GM12878 (cell line): ENCODE results near the gene DKC1. TPM values are rescaled to one million over a fixed set of nuclear protein-coding genes. Genes with fewer than 3 reads are reported as not detected.

ENCODE experiments used
- ATAC-seq: fragments of 200-7000 bp; cut with Tn5 transposase; 3 replicates; pipeline ENCODE4 v1.9.1; 2020; ENCODE audit warnings: mild to moderate bottlenecking, moderate library complexity
- BruUV-seq: library from RNA; stranded (reverse); fragments of 400-500 nt; replicated peaks from 2 replicates; lab custom pipeline; 2021; lab: Mats Ljungman, UMichigan
- CTCF ChIA-PET: fragments of 300-600 bp; sonication (Branson Sonifier 250); formaldehyde crosslinking; extraction: SDS; loops from one replicate; lab custom pipeline; 2021; ENCODE audit warnings: inconsistent platforms; lab: Yijun Ruan, JAX
- POLR2A ChIA-PET: fragments of 350-600 bp; formaldehyde crosslinking; extraction: SDS; loops from one replicate; lab custom pipeline; 2021; ENCODE audit warnings: inconsistent platforms; lab: Charles Lee
- RAD21 ChIA-PET: fragments of 300-600 bp; sonication (Branson Sonifier 250); formaldehyde crosslinking; loops from one replicate; lab custom pipeline; 2023; ENCODE audit warnings: antibody characterized with exemption; ENCODE audit not compliant: unreplicated experiment; lab: Charles Lee
- SMC1A ChIA-PET: fragments of 300-600 bp; sonication (Branson Sonifier 250); formaldehyde crosslinking; loops from one replicate; lab custom pipeline; 2023; ENCODE audit not compliant: unreplicated experiment, uncharacterized antibody; lab: Charles Lee
- DNase-seq: peaks from one replicate; pipeline ENCODE4 v3.0.0-alpha.2; 2011; ENCODE audit warnings: low read depth, low spot score
- FAIRE-seq: peaks from 3 replicates; lab custom pipeline; 2011; peaks lifted over from hg19 to GRCh38; lab: Jason Lieb, UNC
- H2AFZ ChIP-seq: 2 replicates; pipeline ENCODE4 v1.6.0; 2011; ENCODE audit warnings: low read depth, low read length, control low read depth; ENCODE audit not compliant: control insufficient read depth
- H3K27ac ChIP-seq: 2 replicates; pipeline ENCODE4 v1.5.1; 2011; ENCODE audit warnings: control low read depth; ENCODE audit not compliant: control insufficient read depth, insufficient read depth
- H3K27me3 ChIP-seq, 2 experiments: replicated peaks in 1 of 2; 2 replicates each; pipeline versions ENCODE4 v1.6.0 to v1.6.1; 2011; ENCODE audit warnings: low read length in 1 of 2; ENCODE audit not compliant: control insufficient read depth in 2 of 2, insufficient read depth in 2 of 2
- H3K36me3 ChIP-seq, 2 experiments: 2 replicates each; pipeline ENCODE4 v1.5.1; 2011; ENCODE audit warnings: low read length in 1 of 2; ENCODE audit not compliant: control insufficient read depth in 2 of 2, insufficient read depth in 2 of 2
- H3K4me1 ChIP-seq: 2 replicates; pipeline ENCODE4 v1.6.1; 2011; ENCODE audit warnings: mild to moderate bottlenecking, low read length, moderate library complexity, mixed read lengths; ENCODE audit not compliant: control insufficient read depth, insufficient read depth
- H3K4me2 ChIP-seq: 2 replicates; pipeline ENCODE4 v1.6.0; 2011; ENCODE audit warnings: control low read depth; ENCODE audit not compliant: control insufficient read depth, insufficient read depth
- H3K4me3 ChIP-seq: fragments of 200-600 bp; sonication (generic); 2 replicates; pipeline ENCODE4 v1.5.1; 2016
- H3K79me2 ChIP-seq: 2 replicates; pipeline ENCODE4 v1.6.0; 2011; ENCODE audit warnings: low read length; ENCODE audit not compliant: control insufficient read depth, insufficient read depth
- H3K9ac ChIP-seq: 2 replicates; pipeline ENCODE4 v1.8.0; 2011; ENCODE audit warnings: low read length, control low read depth, mixed read lengths; ENCODE audit not compliant: control insufficient read depth, insufficient read depth
- H3K9me3 ChIP-seq: replicated peaks from 3 replicates; pipeline ENCODE4 v1.5.1; 2011; ENCODE audit warnings: mild to moderate bottlenecking, low read length; ENCODE audit not compliant: control insufficient read depth, insufficient read depth
- H4K20me1 ChIP-seq: 2 replicates; pipeline ENCODE4 v1.6.0; 2011; ENCODE audit not compliant: control insufficient read depth, insufficient read depth
- ATF7 ChIP-seq: fragments of 450-650 bp; IDR thresholded peaks from 2 replicates; pipeline ENCODE4 v1.6.1; 2016; ENCODE audit warnings: low read depth, mild to moderate bottlenecking
- BACH1 ChIP-seq: fragments of 450-650 bp; IDR thresholded peaks from 2 replicates; pipeline ENCODE4 v1.6.1; 2017; ENCODE audit warnings: mild to moderate bottlenecking, borderline replicate concordance
- EP300 ChIP-seq, 2 experiments: fragments of 150-350 bp in 1 of 2; IDR thresholded peaks; 2 replicates each; pipeline ENCODE4 v1.6.1; 2011 to 2012; ENCODE audit warnings: low read depth in 2 of 2, low read length in 2 of 2, borderline replicate concordance in 1 of 2, improper control_type of control experiment in 1 of 2, inconsistent platforms in 1 of 2; ENCODE audit not compliant: control insufficient read depth in 1 of 2
- MTA3 ChIP-seq: IDR thresholded peaks from 2 replicates; pipeline ENCODE4 v1.6.1; 2012; ENCODE audit warnings: low read length, inconsistent platforms, borderline replicate concordance
- NFYB ChIP-seq: IDR thresholded peaks from 2 replicates; pipeline ENCODE4 v1.6.1; 2011; ENCODE audit warnings: low read depth, mild to moderate bottlenecking, low read length, improper control_type of control experiment, moderate library complexity; ENCODE audit not compliant: insufficient read depth
- RB1 ChIP-seq: fragments of 450-650 bp; formaldehyde crosslinking; IDR thresholded peaks from 2 replicates; pipeline ENCODE4 v1.6.1; 2017; ENCODE audit warnings: mild to moderate bottlenecking, borderline replicate concordance
- SUPT20H ChIP-seq: IDR thresholded peaks from 2 replicates; pipeline ENCODE4 v1.6.1; 2011; ENCODE audit warnings: low read depth, mild to moderate bottlenecking, low read length, moderate library complexity, borderline replicate concordance; ENCODE audit not compliant: control insufficient read depth
- WGBS: methylation state at CpG from one replicate; pipeline ENCODE4 v1.1.6; 2016; ENCODE audit warnings: low lambda C conversion rate; ENCODE audit not compliant: insufficient replicate concordance, insufficient coverage; ENCODE audit errors: missing lambda C conversion rate; 5-methylcytosine and 5-hydroxymethylcytosine counted together
- in situ Hi-C: fragments of 300-500 bp; cut with MboI; formaldehyde crosslinking; loops from 9 replicates; pipeline ENCODE4 v1.14.3; 2018; ENCODE audit warnings: mixed read lengths
- intact Hi-C: fragments of 100-400 bp; cut with micrococcal nuclease; formaldehyde crosslinking; loops from one replicate; pipeline ENCODE4 v1.14.2; 2022; ENCODE audit not compliant: unreplicated experiment
- polyA plus RNA-seq, 11 experiments: library from polyadenylated mRNA; depleted of rRNA in 4 of 11; unstranded in 6 of 11; stranded (reverse) in 5 of 11; fragments of >200 nt; fragmentation: Nextera tagmentation in 4 of 11; fragmentation: Illumina TruSeq in 1 of 11; extraction: Ambion mirVana in 4 of 11; extraction: Trizol in 1 of 11; gene quantifications; 1 replicate in 1 of 11; 2 replicates in 10 of 11; pipeline versions ENCODE4 v1.2.1 to v1.2.3, GENCODE V29; 2011 to 2016; ENCODE audit warnings: inconsistent platforms in 2 of 11, missing spikeins in 2 of 11, low read depth in 1 of 11
- total RNA-seq, 4 experiments: library from RNA; depleted of rRNA in 3 of 4; stranded (reverse); fragments of >200 nt in 3 of 4; fragmentation: Illumina TruSeq in 1 of 4; extraction: Trizol in 1 of 4; gene quantifications; 2 replicates each; pipeline versions ENCODE4 v1.2.1 to v1.2.3, GENCODE V29; 2013 to 2021
- TF ChIP-seq, protein P1 (sequence below): IDR thresholded peaks from 2 replicates; pipeline ENCODE4 v1.6.1; 2012; ENCODE audit warnings: mild to moderate bottlenecking, low read depth, low read length

Gene DKC1
- total and polyA plus RNA-seq, 10 of the 15 experiments (the other 5 are each of a cell fraction or from before 2014, with no cell fraction given), result 70.1 to 159 (median 116) TPM

DNA sequence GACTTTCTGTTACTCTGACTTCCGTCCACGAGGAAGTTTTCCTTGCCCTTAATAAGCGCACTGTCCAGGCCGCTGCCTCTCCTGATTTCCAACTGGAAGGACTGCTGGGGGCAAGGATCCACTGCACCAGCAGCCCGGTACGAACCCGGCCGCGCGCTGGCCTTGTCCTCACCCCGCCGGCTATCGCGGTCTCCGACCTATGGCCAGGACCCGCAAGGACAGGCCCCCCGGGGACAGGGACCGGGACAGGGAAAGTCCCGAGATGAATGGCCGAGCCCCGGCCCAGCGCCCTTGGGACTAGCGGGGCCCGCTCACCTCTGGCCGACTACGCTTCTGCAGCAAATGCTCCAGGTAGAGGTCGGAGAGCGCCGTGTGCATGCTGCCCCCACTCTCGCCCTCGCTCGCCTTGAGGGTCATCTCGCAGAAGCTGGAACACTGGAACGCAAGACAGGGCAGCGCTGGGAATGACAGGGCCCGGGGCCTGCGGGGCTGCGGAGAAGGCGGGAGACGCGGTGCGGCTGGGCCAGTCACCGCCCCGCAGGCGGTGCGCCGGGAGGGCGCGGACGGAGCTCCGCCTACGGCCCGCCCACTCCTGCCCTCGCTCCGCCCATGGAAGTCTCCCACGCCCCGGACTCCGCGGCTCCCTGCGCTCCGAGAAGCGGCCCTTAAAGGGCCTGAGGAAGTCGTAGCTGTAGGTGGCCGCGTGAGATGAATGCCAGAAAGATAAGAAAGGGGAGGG, 42.5 kb downstream of the DKC1 start, which contains the start of gene MPP1 (continued):
- TF ChIP-seq, protein P1, sequence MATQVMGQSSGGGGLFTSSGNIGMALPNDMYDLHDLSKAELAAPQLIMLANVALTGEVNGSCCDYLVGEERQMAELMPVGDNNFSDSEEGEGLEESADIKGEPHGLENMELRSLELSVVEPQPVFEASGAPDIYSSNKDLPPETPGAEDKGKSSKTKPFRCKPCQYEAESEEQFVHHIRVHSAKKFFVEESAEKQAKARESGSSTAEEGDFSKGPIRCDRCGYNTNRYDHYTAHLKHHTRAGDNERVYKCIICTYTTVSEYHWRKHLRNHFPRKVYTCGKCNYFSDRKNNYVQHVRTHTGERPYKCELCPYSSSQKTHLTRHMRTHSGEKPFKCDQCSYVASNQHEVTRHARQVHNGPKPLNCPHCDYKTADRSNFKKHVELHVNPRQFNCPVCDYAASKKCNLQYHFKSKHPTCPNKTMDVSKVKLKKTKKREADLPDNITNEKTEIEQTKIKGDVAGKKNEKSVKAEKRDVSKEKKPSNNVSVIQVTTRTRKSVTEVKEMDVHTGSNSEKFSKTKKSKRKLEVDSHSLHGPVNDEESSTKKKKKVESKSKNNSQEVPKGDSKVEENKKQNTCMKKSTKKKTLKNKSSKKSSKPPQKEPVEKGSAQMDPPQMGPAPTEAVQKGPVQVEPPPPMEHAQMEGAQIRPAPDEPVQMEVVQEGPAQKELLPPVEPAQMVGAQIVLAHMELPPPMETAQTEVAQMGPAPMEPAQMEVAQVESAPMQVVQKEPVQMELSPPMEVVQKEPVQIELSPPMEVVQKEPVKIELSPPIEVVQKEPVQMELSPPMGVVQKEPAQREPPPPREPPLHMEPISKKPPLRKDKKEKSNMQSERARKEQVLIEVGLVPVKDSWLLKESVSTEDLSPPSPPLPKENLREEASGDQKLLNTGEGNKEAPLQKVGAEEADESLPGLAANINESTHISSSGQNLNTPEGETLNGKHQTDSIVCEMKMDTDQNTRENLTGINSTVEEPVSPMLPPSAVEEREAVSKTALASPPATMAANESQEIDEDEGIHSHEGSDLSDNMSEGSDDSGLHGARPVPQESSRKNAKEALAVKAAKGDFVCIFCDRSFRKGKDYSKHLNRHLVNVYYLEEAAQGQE, result no peak
- no peak for TF ChIP-seq MTA3
- peak; percentile 14; the same call in 1 of the 2 replicates for TF ChIP-seq NFYB
- peak; percentile 47; the same call in 1 of the 2 replicates for TF ChIP-seq RB1
- no peak for TF ChIP-seq SUPT20H
- 0 out of 2 replicates have a peak, but pooled peaks have one; percentile 29 for TF ChIP-seq BACH1

DNA sequence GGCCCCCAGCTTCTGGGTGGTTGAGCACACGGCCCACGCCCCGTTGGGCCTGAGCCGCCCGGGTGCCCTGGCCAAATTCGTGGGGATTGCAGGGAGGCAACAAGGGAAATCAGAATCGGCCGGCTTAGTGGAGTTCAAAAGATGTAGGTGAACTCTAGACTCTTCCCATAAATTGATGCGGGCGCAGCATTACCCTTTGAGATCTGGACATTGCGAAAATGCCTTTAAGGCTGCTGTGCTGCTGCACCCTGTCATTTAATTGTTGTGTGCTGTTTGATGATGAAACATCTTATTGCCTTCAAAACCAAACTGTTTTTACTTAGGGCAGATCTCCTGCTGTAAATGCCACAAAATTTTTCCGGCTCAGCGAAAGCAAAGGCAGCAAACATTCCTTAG, 43.0 kb downstream of the DKC1 start:
- RAD21 ChIA-PET, result interaction anchor here (1.0 to 2.1 kb wide), 4 partner anchors 13 to 42 kb away, joined by 3 to 8 read pairs (median 4); no protein-coding TSS in a partner anchor
- H3K36me3 ChIP-seq, result no peaks in the 10 kb centered on the region
- no peaks in the 10 kb centered on the region for H3K4me1 ChIP-seq
- no peak for FAIRE-seq
- ATAC-seq, result no peak; the same call in 2 of the 3 replicates
- TF ChIP-seq ATF7 (no peak), EP300 (IDR thresholded peaks at IDR 0.05; ENCODE audit: borderline replicate concordance in 1 of 2, control insufficient read depth in 1 of 2, low read depth in 2 of 2, low read length in 2 of 2) (no peak)
- TF ChIP-seq, all 136 proteins: peak for 0
- H3K79me2 ChIP-seq, result no peaks in the 10 kb centered on the region
- H3K27me3 ChIP-seq, result no peaks in the 10 kb centered on the region
- ChIA-PET SMC1A (interaction anchor here (1.2 to 3.7 kb wide), 4 partner anchors 13 to 58 kb away, joined by 3 to 19 read pairs (median 4); no protein-coding TSS in a partner anchor), POLR2A (interaction anchor here (0.8 to 2.0 kb wide), 4 partner anchors 13 to 42 kb away, joined by 3 to 14 read pairs (median 3); no protein-coding TSS in a partner anchor), CTCF (interaction anchor here (1.7 to 1.8 kb wide), 2 partner anchors 18 to 57 kb away, joined by 4 to 5 read pairs; no protein-coding TSS in a partner anchor)
- no TSS peak for BruUV-seq
- peak overlapping the region; percentile 80 for H2AFZ ChIP-seq
- no peaks in the 10 kb centered on the region; the same call in 2 of the 3 replicates for H3K9me3 ChIP-seq
- DNase-seq, result no peak
- H3K9ac ChIP-seq, result peak overlapping the region; percentile 30; the same call in 1 of the 2 replicates
- H4K20me1 ChIP-seq, result no peaks in the 10 kb centered on the region
- peak overlapping the region; percentile 70 for H3K4me3 ChIP-seq
- in situ Hi-C loops (no loop called here), intact Hi-C loops (loop anchor here (2.0 kb wide), 1 partner anchor 43 kb away; the partner anchor contains the start of gene DKC1)
- peak overlapping the region; percentile 75 for H3K4me2 ChIP-seq
- H3K27ac ChIP-seq, result no peak overlapping the region
- WGBS, result 53% methylated on average over 13 of the region's 13 CpGs
